Measurements from ENCODE around the gene CSNK2B.
A peak's percentile ranks its signal among the peaks of the same experiment; 100 is the strongest.

CSNK2B gene

DNA sequence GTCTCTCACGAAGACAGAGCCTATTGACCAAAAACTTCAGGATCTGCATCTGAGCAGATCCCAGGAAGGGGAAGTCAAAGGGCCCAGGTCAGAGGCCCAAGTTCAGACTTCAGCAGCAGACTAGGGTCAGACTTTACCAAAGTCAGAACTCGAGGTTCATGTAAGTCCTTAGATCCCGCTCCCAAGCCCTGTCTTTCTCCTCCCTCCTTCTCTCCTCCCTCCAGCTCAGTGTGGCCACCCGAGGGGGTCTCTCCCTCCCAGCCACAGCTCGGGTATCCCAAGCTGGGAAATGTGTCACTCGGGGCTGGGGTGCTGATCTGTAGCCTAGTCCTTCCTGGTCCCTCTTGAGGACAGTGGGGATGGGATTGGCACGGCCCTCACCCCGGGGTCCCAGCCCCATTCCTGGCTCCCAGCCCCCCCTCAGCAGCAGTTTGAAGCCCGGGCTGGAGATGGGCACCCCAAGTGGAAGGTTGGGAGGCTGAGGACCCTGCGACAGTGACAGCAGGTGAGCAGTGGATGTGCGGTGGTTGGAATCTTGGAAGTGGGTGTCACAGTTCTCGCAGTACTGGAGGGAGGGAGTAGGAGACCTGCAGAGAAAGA lies 3.7 kb upstream of the CSNK2B start:
- no peak for DNase-seq

DNA sequence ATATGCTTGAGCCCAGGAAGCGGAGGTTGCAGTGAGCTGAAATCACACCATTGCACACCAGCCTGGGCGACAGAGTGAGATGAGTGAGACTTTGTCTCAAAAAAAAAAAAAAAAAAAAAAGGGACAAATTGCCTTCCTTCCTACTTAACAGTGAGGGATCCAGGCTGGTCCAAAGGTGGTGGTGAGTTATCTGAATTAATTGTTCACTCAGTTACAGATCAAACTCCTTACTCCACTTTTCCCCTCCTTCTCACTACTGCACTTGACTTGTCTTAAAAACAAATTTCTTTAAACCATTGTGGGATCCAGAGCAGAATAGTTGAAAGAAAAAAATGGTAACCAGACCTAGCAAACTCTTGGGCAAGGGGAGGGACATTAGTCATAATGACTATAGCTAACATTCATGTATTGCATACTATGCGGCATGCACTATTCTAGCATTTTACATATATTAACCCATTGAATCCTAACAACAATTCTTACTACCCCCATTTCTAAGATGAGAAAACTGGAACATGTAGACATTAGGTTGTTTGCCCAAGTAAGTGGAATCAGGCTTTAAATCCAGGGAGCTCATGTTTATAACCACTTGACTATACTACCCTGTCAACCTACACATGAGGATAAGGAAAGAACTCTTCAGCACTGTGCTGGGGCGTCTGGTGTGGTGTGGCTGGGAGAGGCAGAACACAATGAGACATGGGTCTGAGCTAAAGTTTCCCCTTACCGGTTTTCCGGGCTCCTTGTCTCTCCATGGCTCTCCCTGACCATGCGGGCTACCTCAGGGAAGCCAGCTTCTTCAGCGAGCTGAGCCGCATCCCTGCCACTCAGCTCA lies 2.5 kb upstream of the CSNK2B start:
- DNase-seq, result no peak

DNA sequence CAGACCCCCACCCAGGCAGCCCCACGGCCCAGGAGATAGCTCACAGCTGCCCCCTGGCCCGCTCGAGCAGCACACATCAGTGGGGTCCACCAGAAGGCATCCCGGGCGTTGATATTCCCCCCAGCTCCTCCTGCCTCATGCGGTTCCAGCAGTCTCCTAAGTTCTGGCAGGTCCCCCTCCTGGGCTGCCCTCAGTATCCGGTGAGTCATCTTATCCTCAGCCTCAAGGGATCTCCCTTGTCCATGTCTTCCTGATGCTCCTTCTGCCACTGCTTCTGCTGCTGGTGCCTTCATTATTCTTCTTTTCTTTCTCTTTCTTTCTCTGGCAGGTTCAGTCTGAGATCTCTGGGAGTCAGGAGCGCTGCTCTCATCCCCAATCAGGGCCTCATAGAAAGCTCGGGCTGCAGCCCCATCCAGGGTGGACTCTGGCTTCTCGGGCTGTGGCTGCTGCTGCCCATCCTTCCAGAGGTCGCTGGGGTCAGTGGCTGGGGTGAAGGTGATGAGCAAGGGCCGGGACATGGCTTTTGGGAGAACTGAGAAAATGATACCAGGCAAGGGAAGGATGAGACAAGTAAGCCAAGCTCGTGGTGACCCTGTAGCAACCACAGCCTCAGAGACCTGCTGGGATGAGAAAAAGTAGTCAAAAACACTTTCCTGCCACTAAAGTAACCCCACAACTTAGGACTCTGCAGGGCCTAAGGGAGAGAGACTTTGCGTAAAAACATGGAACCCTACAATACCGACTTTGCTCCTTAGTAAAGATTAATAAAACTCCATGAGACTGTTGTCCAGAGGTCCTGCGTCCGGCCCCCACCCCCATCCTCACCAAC lies 1.7 kb upstream of the CSNK2B start:
- DNase-seq, result peak; percentile 9

DNA sequence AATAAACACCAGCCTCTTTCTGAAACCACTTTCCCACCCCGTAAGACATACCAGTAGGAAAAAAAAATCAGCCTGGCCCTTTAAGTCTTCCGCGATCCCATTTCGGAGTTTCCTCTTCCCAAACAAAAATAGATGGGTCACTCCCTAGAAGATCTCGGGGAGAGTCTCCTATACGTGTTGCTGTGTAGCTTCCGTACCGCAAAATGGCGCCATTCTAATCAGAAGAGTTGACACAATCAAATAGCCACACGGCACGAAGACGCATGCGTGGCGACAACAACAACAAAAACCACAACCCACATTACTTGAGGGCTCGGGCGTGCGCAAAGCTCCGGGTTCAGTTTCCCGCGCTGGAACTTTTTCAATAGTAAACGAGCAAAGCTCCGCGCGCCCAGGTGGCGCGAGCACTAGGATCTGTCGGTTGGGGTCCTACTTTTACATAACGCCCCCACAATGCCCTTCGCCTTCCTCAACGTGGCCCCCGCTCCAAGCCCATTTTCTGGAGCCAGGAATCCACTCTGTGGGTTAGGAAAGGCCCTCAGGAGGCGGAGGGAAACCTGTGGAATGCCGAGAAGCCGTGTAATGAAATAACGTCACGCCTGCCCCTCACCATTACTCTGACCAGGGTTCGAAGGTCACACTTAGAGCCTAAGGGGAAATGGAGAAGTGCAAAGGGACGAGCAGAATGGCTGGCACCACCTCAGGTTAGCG lies 935 bp upstream of the CSNK2B start, which contains the start of gene GPANK1:
Gene GPANK1 (minus strand): TSS at position 208 of the 711 bp plus-strand sequence. CDS start 519 bp downstream, outside the sequence.
- peak; percentile 93 for DNase-seq

DNA sequence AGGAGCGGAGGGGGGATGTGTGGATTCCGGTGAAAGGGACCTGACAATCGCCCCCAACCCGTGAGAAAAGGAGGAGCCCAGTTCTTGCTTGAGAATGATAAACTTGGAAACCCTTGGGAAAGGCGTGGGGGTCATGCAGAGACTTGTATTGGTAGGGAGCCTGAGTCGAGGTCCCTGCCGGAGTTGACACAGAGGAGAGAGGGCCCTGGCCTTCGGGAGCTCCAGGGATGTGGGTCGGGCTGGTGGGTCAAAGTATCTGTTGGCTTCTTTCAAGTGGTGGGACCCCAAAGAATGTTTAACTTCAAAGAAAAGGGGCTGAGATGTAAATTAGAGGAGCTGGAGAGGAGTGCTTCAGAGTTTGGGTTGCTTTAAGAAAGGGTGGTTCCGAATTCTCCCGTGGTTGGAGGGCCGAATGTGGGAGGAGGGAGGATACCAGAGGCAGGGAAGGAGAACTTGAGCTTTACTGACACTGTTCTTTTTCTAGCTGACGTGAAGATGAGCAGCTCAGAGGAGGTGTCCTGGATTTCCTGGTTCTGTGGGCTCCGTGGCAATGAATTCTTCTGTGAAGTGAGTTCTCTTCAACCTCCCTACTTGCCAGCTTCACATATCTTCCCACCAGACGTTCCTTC lies 571 bp downstream of the CSNK2B start:
- DNase-seq, result no peak

DNA sequence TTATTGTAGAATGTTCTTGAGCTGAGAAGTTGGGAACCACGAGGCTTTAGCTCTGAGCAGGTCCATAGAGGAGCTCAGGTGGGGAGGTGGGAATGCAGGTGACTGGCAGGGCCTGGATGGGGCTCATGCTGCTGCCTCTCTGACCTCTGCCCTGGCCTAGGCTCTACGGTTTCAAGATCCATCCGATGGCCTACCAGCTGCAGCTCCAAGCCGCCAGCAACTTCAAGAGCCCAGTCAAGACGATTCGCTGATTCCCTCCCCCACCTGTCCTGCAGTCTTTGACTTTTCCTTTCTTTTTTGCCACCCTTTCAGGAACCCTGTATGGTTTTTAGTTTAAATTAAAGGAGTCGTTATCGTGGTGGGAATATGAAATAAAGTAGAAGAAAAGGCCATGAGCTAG lies 3.8 kb downstream of the CSNK2B start, which contains the start of gene LY6G5B:
Gene LY6G5B (plus strand): TSS at position 301 of the 400 bp plus-strand sequence. CDS start 975 bp downstream, outside the sequence.
- DNase-seq, result no peak

DNA sequence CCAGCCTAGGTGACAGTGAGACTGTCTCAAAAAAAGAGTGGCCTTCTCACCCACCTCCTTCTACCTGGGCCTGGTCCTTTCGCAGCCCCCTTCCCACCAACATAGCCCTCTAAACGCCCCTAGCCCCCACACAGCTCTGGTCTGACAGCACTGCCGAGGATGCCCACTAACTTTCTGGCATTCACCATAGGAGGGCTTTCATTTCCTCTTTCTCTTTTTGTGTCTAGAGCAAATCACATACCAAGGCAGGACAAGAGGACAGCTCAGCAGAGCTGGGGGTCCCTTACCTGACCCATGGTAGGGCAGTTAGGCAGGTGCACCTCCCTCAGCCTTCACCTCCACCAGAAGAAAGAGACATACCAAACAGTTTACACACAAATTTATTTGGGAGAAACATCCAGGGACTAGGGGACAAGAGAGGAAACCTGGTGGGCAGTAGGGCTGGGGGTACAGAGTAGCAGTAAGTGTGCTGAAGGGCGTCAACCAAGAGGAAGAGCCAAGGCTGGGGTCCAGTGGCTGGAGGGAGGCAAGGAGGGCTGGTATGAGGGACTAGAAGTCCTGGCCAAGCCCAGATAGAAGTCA lies 10.5 kb downstream of the CSNK2B start:
- DNase-seq, result no peak

DNA sequence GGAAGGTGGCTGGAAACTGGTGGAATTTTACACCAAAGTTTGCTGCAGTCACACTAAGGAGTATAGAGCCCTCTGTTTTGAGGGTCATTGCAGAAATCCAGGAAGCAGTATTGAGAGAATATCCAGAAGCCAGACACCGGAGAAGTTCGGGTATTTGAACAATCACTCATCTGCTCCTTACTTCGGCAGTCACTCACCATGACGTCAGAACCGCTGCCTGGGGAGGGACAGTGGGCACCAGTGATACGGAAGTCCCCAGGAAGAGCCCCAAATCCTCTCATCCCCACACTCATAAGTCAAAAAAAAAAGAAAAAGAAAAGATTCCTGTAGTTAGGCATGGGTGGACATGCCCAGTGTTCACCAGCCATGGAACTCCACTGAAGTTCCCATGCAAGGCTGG lies 11.0 kb downstream of the CSNK2B start:
- DNase-seq, result no peak

DNA sequence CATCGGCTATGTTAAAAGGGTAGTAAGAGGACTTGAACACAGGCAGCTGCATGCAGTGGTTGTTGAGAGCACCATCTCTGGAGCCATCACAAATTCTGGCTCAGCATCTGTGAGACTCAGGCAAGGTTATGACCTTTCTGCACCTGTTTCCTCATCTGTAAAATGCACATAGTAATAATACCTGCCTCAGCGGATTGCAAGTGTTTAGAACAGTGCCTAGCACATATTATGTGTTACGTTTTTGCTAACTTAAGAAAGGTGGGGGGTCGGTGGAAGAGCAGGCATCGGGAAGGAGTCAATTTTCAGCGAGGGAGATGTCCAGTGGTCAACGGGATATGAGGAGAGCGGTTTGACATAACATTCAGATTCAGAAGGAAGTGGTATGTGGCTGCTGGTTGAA lies 12.1 kb downstream of the CSNK2B start:
- no peak for DNase-seq

DNA sequence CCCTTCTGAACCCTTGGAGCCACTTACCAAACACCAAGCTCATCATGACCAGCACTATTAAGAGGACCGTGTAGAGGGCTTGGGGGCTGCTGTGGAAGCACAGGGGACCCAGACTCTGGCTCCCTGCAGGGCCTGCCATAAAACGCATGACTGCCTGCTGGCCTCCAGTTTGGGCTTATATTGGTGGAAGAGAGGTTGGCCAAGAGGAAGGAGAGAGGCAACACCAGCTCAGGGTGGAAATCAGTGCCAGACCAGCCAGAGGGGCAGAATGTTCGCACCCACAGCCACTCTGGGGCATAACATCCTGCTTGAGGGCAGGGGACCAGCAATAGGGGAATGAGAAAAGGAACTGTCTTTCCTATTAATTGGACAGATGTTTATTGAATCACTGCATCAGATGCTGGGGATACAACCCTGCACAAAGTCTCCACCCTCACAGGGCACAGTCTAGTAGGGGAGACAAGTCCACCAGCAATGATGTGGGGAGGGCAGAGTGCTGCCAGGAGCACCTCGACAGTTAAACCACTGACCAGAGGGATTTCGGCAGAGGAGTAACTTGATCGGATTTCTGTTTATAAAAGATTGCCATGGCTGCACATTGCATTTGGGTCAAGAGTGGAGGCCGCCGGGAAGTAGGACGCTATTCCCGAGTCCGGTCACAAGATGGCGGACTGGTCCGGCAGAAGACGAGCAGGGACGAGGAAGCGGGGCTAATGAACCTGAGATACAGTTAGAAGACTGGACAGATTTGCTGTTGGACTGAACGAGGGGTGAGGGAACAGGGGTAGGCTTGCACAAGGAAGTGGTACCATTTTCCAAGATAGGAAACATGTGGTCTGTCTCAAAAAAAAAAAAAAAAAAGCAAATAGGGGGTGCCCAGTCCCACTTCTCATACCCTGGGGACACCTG lies 14.6 kb downstream of the CSNK2B start, which contains the start of gene LY6G5C:
Gene LY6G5C (minus strand): TSS at position 842 of the 909 bp plus-strand sequence. CDS start 694 bp downstream, at position 148.
- DNase-seq, result peak; percentile 85

DNA sequence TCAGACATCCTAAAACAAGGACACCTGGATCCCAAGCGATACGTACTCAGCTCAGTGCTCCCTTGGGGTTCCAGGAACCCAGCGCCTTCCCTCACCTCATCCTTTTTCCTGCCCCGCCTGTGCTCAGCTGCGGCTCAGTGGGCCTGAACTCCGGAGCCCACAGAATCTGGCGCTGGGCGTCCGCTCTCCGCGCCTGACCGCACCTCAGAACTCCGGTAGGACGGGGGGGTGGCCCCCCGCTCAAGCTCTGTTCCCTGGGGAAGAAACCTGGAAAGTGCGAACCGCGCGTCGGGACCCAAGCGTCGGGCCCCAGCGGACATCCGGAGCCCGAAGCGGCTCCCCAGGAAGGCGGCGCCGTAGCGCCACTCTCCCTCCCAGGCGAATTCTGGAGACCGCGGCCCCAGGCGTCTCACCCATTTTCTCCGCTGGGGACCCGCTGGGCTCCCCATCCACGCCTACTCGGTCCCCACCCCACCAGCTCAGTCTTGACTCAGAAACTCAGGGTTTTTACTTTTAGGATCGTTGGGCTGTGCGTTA lies 15.3 kb downstream of the CSNK2B start:
- DNase-seq, result peak; percentile 45

DNA sequence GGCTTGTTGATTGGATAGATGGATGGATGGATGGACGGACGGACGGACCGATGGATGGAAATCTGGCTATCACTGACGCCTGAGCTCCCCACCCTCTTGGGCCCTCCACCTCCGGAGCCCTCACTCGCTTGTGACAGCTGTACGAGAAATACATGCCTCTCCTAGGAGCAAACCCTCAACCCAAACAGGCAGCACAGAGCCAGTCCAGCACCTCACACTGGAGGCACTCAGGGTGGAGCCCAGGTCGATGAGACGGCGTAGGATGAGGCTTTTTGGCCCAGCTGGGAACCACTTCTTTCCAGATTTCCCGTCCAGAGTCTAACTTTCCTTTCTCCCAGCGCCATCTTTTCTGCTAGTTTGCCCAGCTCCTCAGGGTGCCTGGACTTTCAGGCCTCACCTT lies 17.7 kb downstream of the CSNK2B start:
- DNase-seq, result no peak

DNA sequence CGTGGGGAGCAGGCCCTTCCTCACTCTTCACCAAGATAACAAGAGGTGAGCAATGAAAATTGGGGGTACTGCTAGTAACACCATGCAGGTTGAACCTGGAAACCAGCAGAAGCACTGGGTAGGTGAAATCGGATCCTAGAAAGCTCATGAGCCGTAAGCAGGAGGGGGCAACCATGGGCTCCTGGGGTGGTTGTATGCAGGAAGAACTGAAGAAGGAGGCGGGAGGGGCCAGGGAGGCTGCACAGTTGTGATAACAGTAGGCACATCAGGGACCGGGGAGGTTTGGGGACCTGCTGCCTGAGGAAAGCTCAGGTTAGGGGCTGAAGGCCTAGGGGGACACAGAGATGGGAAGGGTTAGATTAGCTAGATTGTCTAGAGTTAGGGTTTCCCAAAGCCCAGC lies 20.6 kb downstream of the CSNK2B start:
- DNase-seq, result no peak

DNA sequence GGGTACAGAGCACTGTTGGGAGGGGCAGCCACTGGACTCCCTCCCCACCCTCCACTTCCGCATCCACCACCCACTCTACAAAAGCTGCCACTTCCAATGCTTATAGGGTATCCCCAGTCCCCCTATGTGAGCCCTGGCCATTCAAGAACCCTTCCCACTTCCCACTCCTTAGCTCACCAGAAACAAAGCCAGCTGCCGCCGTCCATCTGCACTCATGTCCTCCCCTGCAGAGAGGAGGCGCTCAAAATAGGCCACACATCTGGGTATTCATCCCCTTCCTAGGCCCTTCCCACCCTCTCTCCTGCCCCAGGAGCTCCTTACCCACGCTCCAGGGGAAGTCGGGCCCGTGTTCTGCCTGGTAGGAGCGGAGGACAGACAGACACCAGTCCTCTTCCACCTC lies 21.4 kb downstream of the CSNK2B start:
- no peak for DNase-seq

DNA sequence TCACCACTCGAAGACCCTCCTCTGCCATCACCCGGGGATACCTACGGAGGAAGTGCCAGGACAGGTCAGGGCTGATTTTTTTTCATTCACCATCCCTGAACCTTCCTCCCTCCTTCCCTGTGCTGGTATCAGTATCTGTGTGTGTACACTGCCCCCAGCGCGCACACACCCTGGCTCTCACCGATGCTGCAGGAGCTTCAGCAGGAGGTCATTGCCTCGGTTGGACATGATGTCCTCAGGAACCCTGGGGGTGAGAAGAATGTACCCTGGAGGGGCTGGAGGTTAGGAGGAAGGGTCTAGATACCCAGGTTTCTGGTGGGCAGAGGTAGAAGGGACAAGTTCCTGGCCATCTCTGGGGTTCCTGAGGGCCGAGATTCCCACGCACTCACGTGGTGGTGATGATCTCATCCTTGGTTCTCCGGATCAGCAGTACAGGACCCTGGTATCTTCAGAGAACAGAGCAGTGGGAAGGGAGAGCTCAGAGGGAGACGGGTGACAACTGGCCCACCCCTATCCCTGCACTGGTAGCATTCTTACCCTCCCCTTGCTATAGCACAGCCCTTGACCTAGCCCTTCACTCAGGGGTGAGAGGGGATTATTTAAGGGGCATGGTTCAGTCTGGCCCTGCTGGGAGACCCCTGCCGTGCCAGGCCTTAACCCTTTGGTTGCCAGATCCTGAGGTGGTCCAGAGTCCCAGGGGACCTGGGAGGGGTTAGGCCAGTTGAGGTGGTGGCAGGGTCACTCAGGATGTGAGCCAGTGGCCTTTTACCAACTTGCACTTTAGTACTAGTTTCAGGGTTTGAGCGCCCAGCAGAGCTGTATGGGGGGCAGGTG lies 22.2 kb downstream of the CSNK2B start:
- no peak for DNase-seq

DNA sequence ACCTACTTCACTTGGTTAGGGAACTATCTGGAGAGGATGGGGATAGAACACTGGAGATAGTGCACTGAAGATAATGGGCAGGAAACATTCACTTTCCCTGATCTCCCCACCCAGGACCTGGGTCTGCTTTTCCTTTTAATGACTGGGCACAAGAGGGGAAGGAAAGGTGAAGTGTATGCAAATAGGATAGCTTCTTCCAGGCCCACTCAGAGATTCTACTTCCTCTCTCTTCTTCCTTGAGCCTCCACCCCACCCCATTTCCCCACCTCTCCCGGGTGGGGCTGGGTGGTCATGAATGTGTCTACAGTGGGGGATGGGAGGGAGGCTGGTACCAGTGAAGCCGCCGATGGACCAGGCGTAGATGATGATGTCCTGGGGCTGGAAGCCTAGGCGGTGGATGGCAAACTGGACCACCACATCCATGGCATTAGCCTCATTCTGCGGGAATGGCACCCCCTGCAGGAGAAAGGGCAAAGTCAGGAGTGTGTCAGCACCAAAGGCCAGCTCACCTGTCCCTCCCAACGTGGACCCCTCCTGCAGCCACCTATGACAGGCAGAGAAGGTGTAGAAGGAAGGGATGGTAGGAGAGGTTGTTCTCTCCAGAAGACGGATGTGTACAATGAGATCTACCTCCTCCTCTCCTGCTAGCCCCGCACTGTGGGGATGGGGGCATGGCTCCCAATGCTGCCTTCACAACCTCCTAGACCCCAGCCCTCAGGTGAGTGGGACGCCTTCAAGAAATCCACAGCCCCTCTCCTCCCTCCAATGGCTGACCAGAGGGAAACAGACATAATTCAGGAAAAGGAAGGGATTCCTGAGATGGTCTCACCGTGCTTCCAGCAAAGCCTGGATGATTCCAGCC lies 23.6 kb downstream of the CSNK2B start:
- DNase-seq, result no peak

DNA sequence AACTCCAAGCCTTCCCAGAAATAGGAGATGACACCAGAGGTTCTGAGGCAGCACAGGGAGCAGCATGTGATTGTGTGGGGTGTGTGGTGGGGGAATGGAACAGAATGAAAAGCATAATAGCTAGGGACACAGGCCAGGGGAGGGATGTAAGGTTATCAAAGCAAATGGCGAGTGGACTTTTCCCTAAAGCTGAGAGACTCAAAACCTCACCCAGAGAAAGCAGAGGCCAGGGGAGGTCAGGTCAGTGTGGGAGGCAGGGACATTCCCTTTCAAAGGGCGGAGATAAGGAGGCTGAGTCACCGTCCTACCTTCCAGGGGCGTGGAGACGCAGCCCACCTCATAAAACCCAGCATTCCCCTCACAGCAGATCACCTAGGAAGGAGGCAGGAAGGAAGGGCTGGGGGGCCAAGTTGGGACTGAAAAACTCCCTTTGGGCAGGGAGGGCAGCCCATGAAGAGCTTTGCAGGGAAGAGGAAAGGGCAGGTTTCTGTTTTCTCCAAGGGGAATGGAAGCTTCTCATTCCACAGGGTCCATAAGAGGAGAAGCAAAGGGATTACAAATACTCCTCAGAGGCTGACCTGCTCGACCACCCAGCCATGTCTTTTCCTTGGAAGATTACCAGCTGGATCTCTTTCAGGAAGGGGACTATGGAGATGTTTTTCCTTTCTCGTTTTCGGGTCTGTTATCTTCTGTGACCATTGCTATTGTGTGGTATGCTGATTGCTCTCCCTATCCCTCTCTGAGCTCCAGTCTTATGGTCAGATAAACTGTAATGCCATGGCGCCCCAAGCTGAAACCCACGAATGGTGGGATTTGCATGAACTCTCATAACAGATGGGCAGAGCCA lies 24.6 kb downstream of the CSNK2B start:
- no peak for DNase-seq

Data from DMS79 (cell line).